Endothelial cell of umbilical vein (primary cell): Measurements from ENCODE around the gene ARHGEF10L.

ENCODE experiments used
- CTCF ChIP-seq, 2 donors: IDR thresholded peaks; 1 replicate in 1 of 2; 2 replicates in 1 of 2; pipeline ENCODE4 v1.5.1; 2011; ENCODE audit warnings: low read length in 2 of 2, mild to moderate bottlenecking in 2 of 2, moderate library complexity in 2 of 2, control low read depth in 1 of 2, inconsistent platforms in 1 of 2, low read depth in 1 of 2; ENCODE audit not compliant: insufficient read depth in 1 of 2; ENCODE audit errors: extremely low read depth in 1 of 2
- EZH2 ChIP-seq: IDR thresholded peaks from 2 replicates; pipeline ENCODE4 v1.6.1; 2012; ENCODE audit warnings: borderline replicate concordance, low read depth, mild to moderate bottlenecking, moderate library complexity, low read length, inconsistent platforms; ENCODE audit not compliant: severe bottlenecking
- FOS ChIP-seq: IDR thresholded peaks from 2 replicates; pipeline ENCODE4 v1.6.1; 2011; ENCODE audit warnings: mild to moderate bottlenecking, low read length, moderate library complexity, borderline replicate concordance; ENCODE audit not compliant: insufficient read depth
- GATA2 ChIP-seq: IDR thresholded peaks from 2 replicates; pipeline ENCODE4 v1.7.0; 2011; ENCODE audit warnings: low read depth, mild to moderate bottlenecking, moderate library complexity, mixed read lengths, low read length; ENCODE audit not compliant: insufficient read length, insufficient read depth
- JUN ChIP-seq: IDR thresholded peaks from 2 replicates; pipeline ENCODE4 v1.6.1; 2011; ENCODE audit warnings: borderline replicate concordance, low read depth; ENCODE audit not compliant: insufficient read length, insufficient read depth
- POLR2A ChIP-seq: IDR thresholded peaks from 2 replicates; pipeline ENCODE4 v1.6.1; 2012; ENCODE audit warnings: low read depth, mild to moderate bottlenecking, control low read depth, low read length
- POLR2AphosphoS5 ChIP-seq: IDR thresholded peaks from 2 replicates; pipeline ENCODE4 v1.6.1; 2012; ENCODE audit warnings: low read depth, mild to moderate bottlenecking, control low read depth, low read length, moderate library complexity; ENCODE audit not compliant: insufficient read depth
- TF ChIP-seq, protein P1 (sequence below): IDR thresholded peaks from 2 replicates; pipeline ENCODE4 v1.6.1; 2011; ENCODE audit not compliant: insufficient read depth, insufficient read length

- TF ChIP-seq CTCF (IDR thresholded peaks at IDR 0.05; ENCODE audit: extremely low read depth in 1 of 2, insufficient read depth in 1 of 2, low read depth in 1 of 2, low read length in 2 of 2) (no peak), POLR2A (no peak), JUN (no peak), EZH2 (no peak), GATA2 (no peak), POLR2AphosphoS5 (no peak), FOS (no peak)
- TF ChIP-seq, protein P1, sequence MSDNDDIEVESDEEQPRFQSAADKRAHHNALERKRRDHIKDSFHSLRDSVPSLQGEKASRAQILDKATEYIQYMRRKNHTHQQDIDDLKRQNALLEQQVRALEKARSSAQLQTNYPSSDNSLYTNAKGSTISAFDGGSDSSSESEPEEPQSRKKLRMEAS = no peak
Observed at GRCh38 chr1:17742583-17742982, 203.1 kb downstream of the ARHGEF10L start.
